Mesenchymal stem cell (in vitro differentiated cells and primary cell): Measurements from ENCODE around the gene ACE. TPM values are rescaled to one million over a fixed set of nuclear protein-coding genes. Genes with fewer than 3 reads are reported as not detected.

Source experiments
- DNase-seq: peaks from one replicate; pipeline ENCODE4 v3.0.0-alpha.2; 2013
- H2AFZ ChIP-seq: one replicate; pipeline ENCODE4 v1.6.1; 2013; ENCODE audit warnings: low read depth, mild to moderate bottlenecking, control low read depth, inconsistent platforms, low read length, moderate library complexity
- H2AK5ac ChIP-seq: 2 replicates; pipeline ENCODE4 v1.6.1; 2013; ENCODE audit warnings: low read length, moderate library complexity, mild to moderate bottlenecking, inconsistent platforms; ENCODE audit not compliant: severe bottlenecking
- H2BK120ac ChIP-seq: one replicate; pipeline ENCODE4 v1.6.1; 2013; ENCODE audit warnings: low read depth, mild to moderate bottlenecking, inconsistent platforms, low read length, moderate library complexity
- H2BK12ac ChIP-seq, 2 experiments: one replicate each; pipeline ENCODE4 v1.6.1; 2013; ENCODE audit warnings: inconsistent platforms in 2 of 2, low read length in 2 of 2, mild to moderate bottlenecking in 2 of 2, moderate library complexity in 2 of 2, control low read depth in 1 of 2
- H2BK15ac ChIP-seq: one replicate; pipeline ENCODE4 v1.6.1; 2013; ENCODE audit warnings: mild to moderate bottlenecking, low read depth, inconsistent platforms; ENCODE audit not compliant: poor library complexity, severe bottlenecking
- H2BK5ac ChIP-seq: 2 replicates; pipeline ENCODE4 v1.6.1; 2013; ENCODE audit warnings: low read depth, mild to moderate bottlenecking, low read length, control low read depth, inconsistent platforms; ENCODE audit not compliant: poor library complexity, severe bottlenecking
- H3K14ac ChIP-seq, 2 experiments: one replicate each; pipeline ENCODE4 v1.6.1; 2013; ENCODE audit warnings: inconsistent platforms in 2 of 2, low read length in 2 of 2, control low read depth in 1 of 2, mild to moderate bottlenecking in 1 of 2, moderate library complexity in 1 of 2
- H3K18ac ChIP-seq, 2 experiments: one replicate each; pipeline ENCODE4 v1.6.1; 2013; ENCODE audit warnings: inconsistent platforms in 2 of 2, low read length in 2 of 2, control low read depth in 1 of 2, low read depth in 1 of 2, mild to moderate bottlenecking in 1 of 2
- H3K23ac ChIP-seq, 2 experiments: one replicate each; pipeline ENCODE4 v1.6.1; 2013; ENCODE audit warnings: inconsistent platforms in 2 of 2, low read length in 2 of 2, mild to moderate bottlenecking in 2 of 2, moderate library complexity in 2 of 2, control low read depth in 1 of 2
- H3K27ac ChIP-seq: 2 replicates; pipeline ENCODE4 v1.5.1; 2013; ENCODE audit warnings: mild to moderate bottlenecking, moderate library complexity, low read length, control low read depth, inconsistent platforms; ENCODE audit not compliant: poor library complexity, severe bottlenecking
- H3K27me3 ChIP-seq, 2 experiments: 2 replicates each; pipeline versions ENCODE4 v1.6.1 to v1.7.0; 2013; ENCODE audit warnings: low read length in 2 of 2, mild to moderate bottlenecking in 2 of 2, moderate library complexity in 2 of 2, control low read depth in 1 of 2, inconsistent platforms in 1 of 2; ENCODE audit not compliant: control insufficient read depth in 1 of 2, insufficient read depth in 1 of 2
- H3K36me3 ChIP-seq, 2 experiments: 2 replicates each; pipeline versions ENCODE4 v1.6.1 to v1.7.0; 2013; ENCODE audit warnings: low read length in 2 of 2, control low read depth in 1 of 2, inconsistent platforms in 1 of 2, low read depth in 1 of 2, mild to moderate bottlenecking in 1 of 2; ENCODE audit not compliant: insufficient read depth in 2 of 2, control insufficient read depth in 1 of 2
- H3K4ac ChIP-seq, 2 experiments: one replicate each; pipeline ENCODE4 v1.6.1; 2013; ENCODE audit warnings: inconsistent platforms in 2 of 2, low read length in 2 of 2, mild to moderate bottlenecking in 2 of 2, moderate library complexity in 2 of 2, control low read depth in 1 of 2, low read depth in 1 of 2
- H3K4me1 ChIP-seq: 2 replicates; pipeline ENCODE4 v1.6.1; 2013; ENCODE audit warnings: low read depth, low read length, control low read depth; ENCODE audit not compliant: control insufficient read depth, insufficient read depth
- H3K4me2 ChIP-seq: 2 replicates; pipeline ENCODE4 v1.6.1; 2013; ENCODE audit warnings: low read length, mild to moderate bottlenecking, inconsistent platforms; ENCODE audit not compliant: poor library complexity, severe bottlenecking
- H3K4me3 ChIP-seq, 2 experiments: 2 replicates each; pipeline versions ENCODE4 v1.5.1 to v1.7.0; 2013; ENCODE audit warnings: low read length in 2 of 2, mild to moderate bottlenecking in 2 of 2, control low read depth in 1 of 2, low read depth in 1 of 2; ENCODE audit not compliant: insufficient read depth in 1 of 2
- H3K79me1 ChIP-seq: replicated peaks from 2 replicates; pipeline ENCODE4 v1.6.1; 2013; ENCODE audit warnings: mild to moderate bottlenecking, control low read depth, low read length, inconsistent platforms; ENCODE audit not compliant: poor library complexity, severe bottlenecking
- H3K9ac ChIP-seq: 2 replicates; pipeline ENCODE4 v1.7.0; 2013; ENCODE audit warnings: mild to moderate bottlenecking, low read length, moderate library complexity
- H3K9me3 ChIP-seq: 2 replicates; pipeline ENCODE4 v1.7.0; 2013; ENCODE audit warnings: mild to moderate bottlenecking, low read length; ENCODE audit not compliant: control insufficient read depth
- H4K8ac ChIP-seq: one replicate; pipeline ENCODE4 v1.6.1; 2013; ENCODE audit warnings: inconsistent platforms, mild to moderate bottlenecking, low read length, moderate library complexity
- H4K91ac ChIP-seq: one replicate; pipeline ENCODE4 v1.6.1; 2013; ENCODE audit warnings: mild to moderate bottlenecking, low read length, inconsistent platforms
- WGBS: methylation state at CpG from one replicate; pipeline ENCODE4 v1.1.7; 2013; ENCODE audit warnings: mixed read lengths; 5-methylcytosine and 5-hydroxymethylcytosine counted together
- polyA plus RNA-seq, 2 experiments: library from polyadenylated mRNA; stranded (reverse); fragments of 200-250 nt; gene quantifications; one replicate each; pipeline ENCODE4 v1.2.3, GENCODE V29; 2013

Gene ACE
- polyA plus RNA-seq (2013, experiment 1 of 2): 1.8 TPM
- 1.8 TPM for polyA plus RNA-seq (2013, experiment 2 of 2)

- Histone ChIP-seq H2BK15ac (peak within 1 kb of the TSS; percentile 35), H4K91ac (peak within 1 kb of the TSS; percentile 29), H4K8ac (peak within 1 kb of the TSS; percentile 24), H3K18ac (peak within 1 kb of the TSS in 1 of 2 experiments; percentile 58), H3K23ac (peak within 1 kb of the TSS in 1 of 2 experiments; percentile 23), H3K9me3 (no peaks in the 10 kb centered on the region), H2AK5ac (no peak within 1 kb of the TSS), H2BK5ac (no peak within 1 kb of the TSS), H3K4ac (no peak within 1 kb of the TSS), H2BK120ac (no peak within 1 kb of the TSS), H3K27ac (no peak within 1 kb of the TSS), H2BK12ac (no peak within 1 kb of the TSS), H3K36me3 (peaks cover 0 to 24% of the 10 kb centered on the region in 2 experiments), H3K14ac (peak within 1 kb of the TSS in 1 of 2 experiments; percentile 31), H3K79me1 (no peaks in the 10 kb centered on the region), H2AFZ (no peak within 1 kb of the TSS), H3K27me3 (peaks cover under 1 to 48% of the 10 kb centered on the region in 2 experiments), H3K4me1 (peaks cover 37% of the 10 kb centered on the region), H3K4me2 (peak within 1 kb of the TSS; percentile 92), H3K9ac (peak within 1 kb of the TSS; percentile 68), H3K4me3 (peak within 1 kb of the TSS; percentile 49 to 84)
- under 1% methylated on average over 44 of the region's 78 CpGs for WGBS
- DNase-seq: peak; percentile 20
Measured at GRCh38 chr17:63476854-63477479, at the start of gene ACE. TSS of gene ACE (plus strand) at chr17:63477061. CDS start at chr17:63477095, 34 bp downstream.

GRCh38 chr17:63429766-63430165 lies 47.1 kb upstream of the ACE start:
- Histone ChIP-seq H3K4me2 (no peak overlapping the region), H2AK5ac (no peak overlapping the region), H2BK15ac (no peak overlapping the region), H3K14ac (no peak overlapping the region), H2AFZ (no peak overlapping the region), H3K4ac (no peak overlapping the region), H3K27ac (no peak overlapping the region), H3K4me3 (no peak overlapping the region), H4K8ac (no peak overlapping the region), H2BK5ac (no peak overlapping the region), H3K79me1 (peaks cover 10% of the 10 kb centered on the region), H3K23ac (no peak overlapping the region), H3K18ac (no peak overlapping the region), H3K36me3 (peaks cover 17 to 23% of the 10 kb centered on the region in 2 experiments), H4K91ac (no peak overlapping the region), H2BK120ac (no peak overlapping the region), H3K9me3 (no peaks in the 10 kb centered on the region), H3K4me1 (peaks cover 26% of the 10 kb centered on the region), H3K9ac (no peak overlapping the region), H2BK12ac (no peak overlapping the region), H3K27me3 (no peaks in the 10 kb centered on the region)
- 96% methylated on average over 7 of the region's 7 CpGs for WGBS
- no peak for DNase-seq

GRCh38 chr17:63430223-63430622 lies 46.6 kb upstream of the ACE start:
- no peak overlapping the region for H2BK5ac ChIP-seq
- H3K14ac ChIP-seq: no peak overlapping the region
- H3K23ac ChIP-seq: no peak overlapping the region
- H3K27me3 ChIP-seq: no peaks in the 10 kb centered on the region
- no peak overlapping the region for H3K18ac ChIP-seq
- H2BK12ac ChIP-seq: peak overlapping the region in 1 of 2 experiments; percentile 15
- H3K36me3 ChIP-seq: peaks cover 21 to 28% of the 10 kb centered on the region in 2 experiments
- no peak overlapping the region for H2AFZ ChIP-seq
- H3K9ac ChIP-seq: no peak overlapping the region
- no peak overlapping the region for H3K4me2 ChIP-seq
- no peak overlapping the region for H3K27ac ChIP-seq
- H2AK5ac ChIP-seq: no peak overlapping the region
- H2BK15ac ChIP-seq: no peak overlapping the region
- no peak overlapping the region for H3K4me3 ChIP-seq
- H4K8ac ChIP-seq: no peak overlapping the region
- H3K4ac ChIP-seq: no peak overlapping the region
- H2BK120ac ChIP-seq: no peak overlapping the region
- DNase-seq: no peak
- peaks cover 13% of the 10 kb centered on the region for H3K79me1 ChIP-seq
- H3K9me3 ChIP-seq: no peaks in the 10 kb centered on the region
- H3K4me1 ChIP-seq: peaks cover 28% of the 10 kb centered on the region
- WGBS: 92% methylated on average over 11 of the region's 11 CpGs
- H4K91ac ChIP-seq: no peak overlapping the region

- no peak overlapping the region for H2BK120ac ChIP-seq
- DNase-seq: no peak
- H2AK5ac ChIP-seq: no peak overlapping the region
- H3K9me3 ChIP-seq: no peaks in the 10 kb centered on the region
- no peak overlapping the region for H2AFZ ChIP-seq
- no peak overlapping the region for H3K4ac ChIP-seq
- no peak overlapping the region for H2BK15ac ChIP-seq
- H4K91ac ChIP-seq: no peak overlapping the region
- H3K79me1 ChIP-seq: peaks cover 11% of the 10 kb centered on the region
- H2BK12ac ChIP-seq: no peak overlapping the region
- no peak overlapping the region for H2BK5ac ChIP-seq
- H3K27me3 ChIP-seq: no peaks in the 10 kb centered on the region
- H3K36me3 ChIP-seq: peaks cover 32 to 33% of the 10 kb centered on the region in 2 experiments
- no peak overlapping the region for H4K8ac ChIP-seq
- H3K14ac ChIP-seq: no peak overlapping the region
- H3K27ac ChIP-seq: no peak overlapping the region
- H3K18ac ChIP-seq: no peak overlapping the region
- no peak overlapping the region for H3K4me3 ChIP-seq
- H3K4me1 ChIP-seq: peaks cover 30% of the 10 kb centered on the region
- no peak overlapping the region for H3K4me2 ChIP-seq
- 90% methylated on average over 7 of the region's 7 CpGs for WGBS
- no peak overlapping the region for H3K9ac ChIP-seq
- no peak overlapping the region for H3K23ac ChIP-seq
Measured at GRCh38 chr17:63431618-63431938, 45.3 kb upstream of the ACE start.
